Retinal pigment epithelial cell (primary cell): ENCODE data around the gene KCNQ5.

Source experiments
- DNase-seq: peaks from one replicate; pipeline ENCODE4 v3.0.0-alpha.2; 2010; ENCODE audit warnings: low read depth
- H3K4me3 ChIP-seq: 2 replicates; pipeline ENCODE4 v1.5.1; 2011; ENCODE audit warnings: mild to moderate bottlenecking, low read length, control low read depth, moderate library complexity
- CTCF ChIP-seq: conservative IDR thresholded peaks from 2 replicates; pipeline ENCODE4 v1.5.1; 2011; ENCODE audit warnings: low read depth, low read length, control low read depth, inconsistent platforms

The KCNQ5 gene

GRCh38 chr6:72809746-72810379 is 188.0 kb downstream of the KCNQ5 start:
- no peak for DNase-seq
- TF ChIP-seq CTCF: no peak
- H3K4me3 ChIP-seq: no peak overlapping the region

- no peak overlapping the region for H3K4me3 ChIP-seq
- TF ChIP-seq CTCF: no peak
- DNase-seq: no peak
Observed at GRCh38 chr6:72810571-72811280, 188.9 kb downstream of the KCNQ5 start.

GRCh38 chr6:72811971-72812421 is 190.1 kb downstream of the KCNQ5 start:
- no peak for TF ChIP-seq CTCF
- no peak overlapping the region for H3K4me3 ChIP-seq
- DNase-seq: peak; percentile 16

- no peak for TF ChIP-seq CTCF
- no peak overlapping the region for H3K4me3 ChIP-seq
- no peak for DNase-seq
Observed at GRCh38 chr6:72813807-72814596, 192.1 kb downstream of the KCNQ5 start.

- TF ChIP-seq CTCF: no peak
- no peak overlapping the region for H3K4me3 ChIP-seq
- no peak for DNase-seq
Observed at GRCh38 chr6:72816022-72816421, 194.2 kb downstream of the KCNQ5 start.

GRCh38 chr6:72817208-72817607 is 195.3 kb downstream of the KCNQ5 start:
- DNase-seq: no peak
- TF ChIP-seq CTCF: no peak

More at GRCh38 chr6:72817208-72817607, 195.3 kb downstream of the KCNQ5 start:
- no peak overlapping the region for H3K4me3 ChIP-seq
